ENCODE results near the gene TSSC4.

Gene TSSC4

GRCh38 chr11:2387266-2387987, 13.1 kb upstream of the TSSC4 start:
- Mint-ChIP-seq H3K27ac (peak overlapping the region; percentile 63), H3K9me3 (no peaks in the 10 kb centered on the region), H3K4me3 (no peak overlapping the region), H3K27me3 (ENCODE audit: low read depth) (no peaks in the 10 kb centered on the region), H3K36me3 (ENCODE audit: low read depth) (peaks cover 2% of the 10 kb centered on the region), H3K4me1 (ENCODE audit: low read depth) (peaks cover 18% of the 10 kb centered on the region)

- Mint-ChIP-seq H3K9me3 (no peaks in the 10 kb centered on the region), H3K27ac (peak overlapping the region; percentile 69), H3K36me3 (ENCODE audit: low read depth) (peaks cover 2% of the 10 kb centered on the region), H3K4me1 (ENCODE audit: low read depth) (peaks cover 18% of the 10 kb centered on the region), H3K27me3 (ENCODE audit: low read depth) (no peaks in the 10 kb centered on the region), H3K4me3 (no peak overlapping the region)
Measured at GRCh38 chr11:2388431-2389376, 11.8 kb upstream of the TSSC4 start.

GRCh38 chr11:2389377-2390026, 11.0 kb upstream of the TSSC4 start:
- peak overlapping the region; percentile 69 for H3K27ac Mint-ChIP-seq
- peaks cover 2% of the 10 kb centered on the region for H3K36me3 Mint-ChIP-seq (ENCODE audit: low read depth)
- H3K9me3 Mint-ChIP-seq = no peaks in the 10 kb centered on the region
- H3K4me1 Mint-ChIP-seq (ENCODE audit: low read depth) = peaks cover 15% of the 10 kb centered on the region
- no peak overlapping the region for H3K4me3 Mint-ChIP-seq
- H3K27me3 Mint-ChIP-seq (ENCODE audit: low read depth) = no peaks in the 10 kb centered on the region

GRCh38 chr11:2390091-2390724, 10.3 kb upstream of the TSSC4 start:
- Mint-ChIP-seq H3K27ac (peak overlapping the region; percentile 69), H3K4me1 (ENCODE audit: low read depth) (peaks cover 11% of the 10 kb centered on the region), H3K36me3 (ENCODE audit: low read depth) (peaks cover 2% of the 10 kb centered on the region), H3K9me3 (no peaks in the 10 kb centered on the region), H3K4me3 (no peak overlapping the region), H3K27me3 (ENCODE audit: low read depth) (no peaks in the 10 kb centered on the region)

GRCh38 chr11:2390725-2391151, 9.8 kb upstream of the TSSC4 start:
- H3K4me1 Mint-ChIP-seq (ENCODE audit: low read depth) = peaks cover 8% of the 10 kb centered on the region
- H3K27me3 Mint-ChIP-seq (ENCODE audit: low read depth) = no peaks in the 10 kb centered on the region
- H3K4me3 Mint-ChIP-seq = no peak overlapping the region
- no peaks in the 10 kb centered on the region for H3K9me3 Mint-ChIP-seq
- no peaks in the 10 kb centered on the region for H3K36me3 Mint-ChIP-seq (ENCODE audit: low read depth)
- no peak overlapping the region for H3K27ac Mint-ChIP-seq

- Mint-ChIP-seq H3K36me3 (ENCODE audit: low read depth) (no peaks in the 10 kb centered on the region), H3K4me1 (ENCODE audit: low read depth) (peaks cover 4% of the 10 kb centered on the region), H3K9me3 (no peaks in the 10 kb centered on the region), H3K27ac (no peak overlapping the region), H3K27me3 (ENCODE audit: low read depth) (no peaks in the 10 kb centered on the region), H3K4me3 (no peak overlapping the region)
Measured at GRCh38 chr11:2391181-2391975, 9.2 kb upstream of the TSSC4 start.

- Mint-ChIP-seq H3K27ac (no peak overlapping the region), H3K4me1 (ENCODE audit: low read depth) (peaks cover 4% of the 10 kb centered on the region), H3K9me3 (no peaks in the 10 kb centered on the region), H3K36me3 (ENCODE audit: low read depth) (peaks cover 4% of the 10 kb centered on the region), H3K27me3 (ENCODE audit: low read depth) (no peaks in the 10 kb centered on the region), H3K4me3 (no peak overlapping the region)
Measured at GRCh38 chr11:2392241-2392959, 8.2 kb upstream of the TSSC4 start.

- H3K36me3 Mint-ChIP-seq (ENCODE audit: low read depth) = peaks cover 4% of the 10 kb centered on the region
- H3K4me3 Mint-ChIP-seq = no peak overlapping the region
- H3K27me3 Mint-ChIP-seq (ENCODE audit: low read depth) = no peaks in the 10 kb centered on the region
- no peaks in the 10 kb centered on the region for H3K9me3 Mint-ChIP-seq
- H3K27ac Mint-ChIP-seq = no peak overlapping the region
- H3K4me1 Mint-ChIP-seq (ENCODE audit: low read depth) = peaks cover 4% of the 10 kb centered on the region
Measured at GRCh38 chr11:2393111-2393868, 7.3 kb upstream of the TSSC4 start.

GRCh38 chr11:2393941-2394817, 6.4 kb upstream of the TSSC4 start:
- H3K4me3 Mint-ChIP-seq = no peak overlapping the region
- peaks cover 4% of the 10 kb centered on the region for H3K36me3 Mint-ChIP-seq (ENCODE audit: low read depth)
- no peak overlapping the region for H3K27ac Mint-ChIP-seq
- no peaks in the 10 kb centered on the region for H3K9me3 Mint-ChIP-seq
- peaks cover 4% of the 10 kb centered on the region for H3K4me1 Mint-ChIP-seq (ENCODE audit: low read depth)
- H3K27me3 Mint-ChIP-seq (ENCODE audit: low read depth) = no peaks in the 10 kb centered on the region

GRCh38 chr11:2394818-2395105, 5.8 kb upstream of the TSSC4 start:
- Mint-ChIP-seq H3K4me1 (ENCODE audit: low read depth) (peaks cover under 1% of the 10 kb centered on the region), H3K4me3 (no peak overlapping the region), H3K9me3 (no peaks in the 10 kb centered on the region), H3K36me3 (ENCODE audit: low read depth) (peaks cover 4% of the 10 kb centered on the region), H3K27ac (no peak overlapping the region), H3K27me3 (ENCODE audit: low read depth) (no peaks in the 10 kb centered on the region)

- Mint-ChIP-seq H3K4me1 (ENCODE audit: low read depth) (no peaks in the 10 kb centered on the region), H3K36me3 (ENCODE audit: low read depth) (peaks cover 4% of the 10 kb centered on the region), H3K27ac (no peak overlapping the region), H3K4me3 (no peak overlapping the region), H3K27me3 (ENCODE audit: low read depth) (no peaks in the 10 kb centered on the region), H3K9me3 (no peaks in the 10 kb centered on the region)
Measured at GRCh38 chr11:2395211-2395730, 5.3 kb upstream of the TSSC4 start.

GRCh38 chr11:2395856-2396255, 4.7 kb upstream of the TSSC4 start:
- H3K4me3 Mint-ChIP-seq = no peak overlapping the region
- no peaks in the 10 kb centered on the region for H3K27me3 Mint-ChIP-seq (ENCODE audit: low read depth)
- H3K4me1 Mint-ChIP-seq (ENCODE audit: low read depth) = no peaks in the 10 kb centered on the region
- no peaks in the 10 kb centered on the region for H3K9me3 Mint-ChIP-seq
- H3K36me3 Mint-ChIP-seq (ENCODE audit: low read depth) = peaks cover 7% of the 10 kb centered on the region
- no peak overlapping the region for H3K27ac Mint-ChIP-seq
